ENCODE data around the gene EID1.

- no peak for TF ChIP-seq CTCF (IDR thresholded peaks at IDR 0.05)
- no peak for TF ChIP-seq POLR2AphosphoS5 (IDR thresholded peaks at IDR 0.05)
These were observed 2.5 kb upstream of the EID1 start for GRCh38 chr15:48875241-48875960.

All from breast epithelium (tissue), 3 donors.